Transverse colon (tissue), 4 donors: ENCODE results near the gene ATP13A1. TPM values are rescaled to one million over a fixed set of nuclear protein-coding genes. Genes with fewer than 3 reads are reported as not detected.
"Not testable (repeated sequence)": the region's sequence is repeated elsewhere in the genome, so short reads cannot be mapped to it uniquely, and the experiment has no call there.

Source experiments
- DNase-seq: peaks from one replicate; pipeline ENCODE4 v3.0.0-alpha.2; 2019
- H3K27ac ChIP-seq, 4 donors: fragments of 200-600 bp; sonication (generic); 2 replicates each; pipeline ENCODE4 v1.5.1; 2016 to 2018; ENCODE audit warnings: inconsistent platforms in 4 of 4
- H3K27me3 ChIP-seq: fragments of 200-600 bp; sonication (generic); 2 replicates; pipeline ENCODE4 v1.5.1; 2017; ENCODE audit warnings: inconsistent platforms
- H3K36me3 ChIP-seq, 4 donors: fragments of 200-600 bp; sonication (generic); 2 replicates each; pipeline ENCODE4 v1.5.1; 2017 to 2019; ENCODE audit warnings: inconsistent platforms in 4 of 4
- H3K4me1 ChIP-seq, 4 donors: fragments of 200-600 bp; sonication (generic); 2 replicates each; pipeline ENCODE4 v1.5.1; 2017 to 2020; ENCODE audit warnings: inconsistent platforms in 4 of 4
- H3K4me3 ChIP-seq, 4 donors: fragments of 200-600 bp; sonication (generic); 1 replicate in 1 of 4; 2 replicates in 3 of 4; pipeline versions ENCODE4 v1.5.1 to v1.6.1; 2017 to 2019; ENCODE audit warnings: inconsistent platforms in 4 of 4
- H3K9me3 ChIP-seq, 2 donors: fragments of 200-600 bp; sonication (generic); 2 replicates each; pipeline ENCODE4 v1.5.1; 2017 to 2019; ENCODE audit warnings: inconsistent platforms in 2 of 2
- CTCF ChIP-seq, 5 experiments: fragments of 200-600 bp in 3 of 5; fragments of 450-650 bp in 2 of 5; sonication (generic) in 3 of 5; IDR thresholded peaks; 1 replicate in 2 of 5; 2 replicates in 3 of 5; pipeline ENCODE4 v1.5.1; 2016 to 2017; ENCODE audit warnings: antibody characterized with exemption in 5 of 5, inconsistent platforms in 3 of 5, mild to moderate bottlenecking in 2 of 5, moderate library complexity in 1 of 5
- EP300 ChIP-seq: sonication (generic); formaldehyde crosslinking; IDR thresholded peaks from one replicate; pipeline ENCODE4 v1.6.1; 2017; ENCODE audit warnings: antibody characterized with exemption, low read depth
- POLR2A ChIP-seq: fragments of 450-650 bp; IDR thresholded peaks from one replicate; pipeline ENCODE4 v1.6.1; 2016; ENCODE audit warnings: antibody characterized with exemption, mild to moderate bottlenecking, moderate library complexity
- POLR2AphosphoS5 ChIP-seq, 3 donors: sonication (generic); formaldehyde crosslinking; IDR thresholded peaks; one replicate each; pipeline ENCODE4 v1.6.1; 2016; ENCODE audit warnings: antibody characterized with exemption in 3 of 3
- WGBS, 2 donors: methylation state at CpG; one replicate each; pipeline ENCODE4 v1.1.5; 2018; ENCODE audit warnings: low coverage in 1 of 2; 5-methylcytosine and 5-hydroxymethylcytosine counted together
- in situ Hi-C, 4 donors: fragments of 200-750 bp; cut with MboI; loops; one replicate each; pipeline versions ENCODE4 v1.15.0 to v1.15.1; 2017; ENCODE audit warnings: low sequenced_read_pairs in 3 of 4, low pct_ligation_motif_present in 1 of 4, low pct_unique_long_range_greater_than_20kb in 1 of 4
- intact Hi-C: fragments of 100-400 bp; cut with DNase I; formaldehyde crosslinking; loops from one replicate; pipeline ENCODE4 v1.15.1; 2023; ENCODE audit warnings: low total_unique reads
- total RNA-seq, 4 donors: library from RNA; depleted of rRNA; stranded (reverse); fragments of >200 nt; gene quantifications; one replicate each; pipeline ENCODE4 v1.1.0, GENCODE V29; 2016

Gene ATP13A1
- total RNA-seq, 4 donors from 2014 or later, result 112 to 929 (median 402) TPM

- H3K9me3 ChIP-seq, result peaks cover 0 to 5% of the 10 kb centered on the region in 2 donors
- peaks cover 9 to 16% (median 12%) of the 10 kb centered on the region in 4 donors for H3K4me1 ChIP-seq
- H3K27ac ChIP-seq, result peak overlapping the region in 1 of 4 donors; percentile 92
- 41 to 74% methylated on average over 4 to 10 of the region's 10 CpGs for WGBS, 2 donors
- H3K4me3 ChIP-seq, result peak overlapping the region in 3 of 4 donors; percentile 71 to 93 (median 85)
- intact Hi-C loops, result no loop called here
- peaks cover 0 to 31% (median 8%) of the 10 kb centered on the region in 4 donors for H3K36me3 ChIP-seq
- H3K27me3 ChIP-seq, result no peaks in the 10 kb centered on the region
- no peak for DNase-seq
- no peak for TF ChIP-seq EP300
- in situ Hi-C loops, result no loop called here
These were observed 6.6 kb upstream of the ATP13A1 start for GRCh38 chr19:19670070-19670551.

GRCh38 chr19:19668230-19669012 lies 4.9 kb upstream of the ATP13A1 start, which contains the start of gene ZNF101:
Gene ZNF101, plus strand, starts transcription at chr19:19668839. Its CDS starts 125 bp downstream, at chr19:19668964.
- in situ Hi-C loops, result no loop called here
- WGBS, 2 donors, result 8% methylated on average over 36 of the region's 36 CpGs; no CpG with 5 or more reads in 1 of the 2 donors
- DNase-seq, result peak; percentile 95

GRCh38 chr19:19665420-19665948 lies 2.0 kb upstream of the ATP13A1 start:
- DNase-seq, H3K36me3 ChIP-seq, H3K9me3 ChIP-seq, H3K27me3 ChIP-seq, in situ Hi-C loops, intact Hi-C loops, H3K27ac ChIP-seq, H3K4me3 ChIP-seq: not testable (repeated sequence)
- WGBS, 2 donors, result 91 to 94% methylated on average over 10 to 22 of the region's 22 CpGs
- peaks cover 17 to 37% (median 25%) of the 10 kb centered on the region in 4 donors for H3K4me1 ChIP-seq

More at GRCh38 chr19:19668230-19669012, 4.9 kb upstream of the ATP13A1 start, which contains the start of gene ZNF101:
- H3K9me3 ChIP-seq, result no peaks in the 10 kb centered on the region
- peak within 1 kb of the TSS; percentile 84 to 92 (median 86) for H3K27ac ChIP-seq
- H3K27me3 ChIP-seq, result no peaks in the 10 kb centered on the region
- TF ChIP-seq POLR2A (peak; percentile 61), EP300 (no peak), POLR2AphosphoS5 (IDR thresholded peaks at IDR 0.05) (peak; percentile 39 to 65 (median 42)), CTCF (IDR thresholded peaks at IDR 0.05) (no peak)
- peaks cover 0 to 15% (median 2%) of the 10 kb centered on the region in 4 donors for H3K36me3 ChIP-seq
- intact Hi-C loops, result no loop called here
- H3K4me3 ChIP-seq, result peak within 1 kb of the TSS; percentile 60 to 93 (median 78)
- peaks cover 9 to 16% (median 13%) of the 10 kb centered on the region in 4 donors for H3K4me1 ChIP-seq

- no peak for DNase-seq
- Histone ChIP-seq H3K36me3 (peaks cover 0 to 15% (median 7%) of the 10 kb centered on the region in 4 donors), H3K27ac (peak overlapping the region; percentile 86 to 98 (median 90)), H3K27me3 (no peaks in the 10 kb centered on the region), H3K9me3 (no peaks in the 10 kb centered on the region), H3K4me1 (peaks cover 7 to 24% (median 12%) of the 10 kb centered on the region in 4 donors), H3K4me3 (peak overlapping the region; percentile 34 to 94 (median 80))
- 4 to 8% methylated on average over 2 to 7 of the region's 17 CpGs for WGBS, 2 donors
- in situ Hi-C loops (no loop called here), intact Hi-C loops (no loop called here)
- TF ChIP-seq EP300 (no peak), CTCF (IDR thresholded peaks at IDR 0.05) (no peak), POLR2AphosphoS5 (IDR thresholded peaks at IDR 0.05) (no peak), POLR2A (no peak)
These were observed 613 bp downstream of the ATP13A1 start for GRCh38 chr19:19662871-19663255.

GRCh38 chr19:19662344-19662743 lies 1.1 kb downstream of the ATP13A1 start:
- DNase-seq, result no peak
- in situ Hi-C loops, result no loop called here
- H3K27me3 ChIP-seq, result no peaks in the 10 kb centered on the region
- peaks cover 7 to 24% (median 12%) of the 10 kb centered on the region in 4 donors for H3K4me1 ChIP-seq
- intact Hi-C loops, result no loop called here
- no peaks in the 10 kb centered on the region for H3K9me3 ChIP-seq
- H3K4me3 ChIP-seq, result peak overlapping the region in 2 of 4 donors; percentile 70 to 94
- H3K27ac ChIP-seq, result peak overlapping the region; percentile 86 to 98 (median 90)
- 72 to 77% methylated on average over 2 to 8 of the region's 8 CpGs for WGBS, 2 donors
- no peak for TF ChIP-seq CTCF (IDR thresholded peaks at IDR 0.05)
- TF ChIP-seq POLR2A, result no peak
- TF ChIP-seq EP300, result no peak
- no peak for TF ChIP-seq POLR2AphosphoS5 (IDR thresholded peaks at IDR 0.05)
- H3K36me3 ChIP-seq, result peaks cover 0 to 19% (median 9%) of the 10 kb centered on the region in 4 donors
